ENCODE measurements around the gene CCDC12. TPM values are rescaled to one million over a fixed set of nuclear protein-coding genes. Genes with fewer than 3 reads are reported as not detected.
"Not testable (repeated sequence)": the region's sequence is repeated elsewhere in the genome, so short reads cannot be mapped to it uniquely, and the experiment has no call there.

CCDC12 gene
- total RNA-seq, 2 donors from 2014 or later: 46.7 to 47.8 TPM

GRCh38 chr3:46913644-46914043 lies 62.9 kb downstream of the CCDC12 start:
- H3K36me3 Mint-ChIP-seq (ENCODE audit: low read depth): peaks cover 25% of the 10 kb centered on the region
- H3K4me3 Mint-ChIP-seq: no peak overlapping the region
- peaks cover 15% of the 10 kb centered on the region for H3K9me3 Mint-ChIP-seq
- no peak overlapping the region for H3K27ac Mint-ChIP-seq
- TF ChIP-seq CTCF (conservative IDR thresholded peaks at IDR 0.05): no peak
- Histone ChIP-seq H3K27ac (ENCODE audit: low read depth, low read length) (no peak overlapping the region), H3K27me3 (ENCODE audit: control insufficient read depth, insufficient read depth, low read length, poor library complexity, severe bottlenecking) (no peaks in the 10 kb centered on the region), H3K9me3 (ENCODE audit: control insufficient read depth, low read length) (peaks cover 17% of the 10 kb centered on the region), H3K9ac (ENCODE audit: extremely low read depth, low read length, poor library complexity, severe bottlenecking) (no peak overlapping the region), H3K4me3 (ENCODE audit: low read length) (no peak overlapping the region), H3K4me1 (ENCODE audit: control insufficient read depth, insufficient read depth, low read length) (no peaks in the 10 kb centered on the region), H3K36me3 (ENCODE audit: control insufficient read depth, insufficient read depth, low read length) (peaks cover 30% of the 10 kb centered on the region)
- DNase-seq: no peak
- H3K4me1 Mint-ChIP-seq: no peaks in the 10 kb centered on the region
- 94% methylated on average over 5 to 8 of the region's 8 CpGs for WGBS, 2 experiments (ENCODE audit: insufficient coverage in 1 of 2, insufficient read length in 1 of 2)
- H3K27me3 Mint-ChIP-seq (ENCODE audit: insufficient read depth): no peaks in the 10 kb centered on the region

GRCh38 chr3:46912986-46913385 lies 63.6 kb downstream of the CCDC12 start:
- H3K9ac ChIP-seq (ENCODE audit: extremely low read depth, low read length, poor library complexity, severe bottlenecking): no peak overlapping the region
- peaks cover 10% of the 10 kb centered on the region for H3K9me3 ChIP-seq (ENCODE audit: control insufficient read depth, low read length)
- peaks cover 23% of the 10 kb centered on the region for H3K36me3 ChIP-seq (ENCODE audit: control insufficient read depth, insufficient read depth, low read length)
- Mint-ChIP-seq H3K9me3 (peaks cover 9% of the 10 kb centered on the region), H3K4me1 (no peaks in the 10 kb centered on the region), H3K4me3 (no peak overlapping the region), H3K36me3 (ENCODE audit: low read depth) (peaks cover 18% of the 10 kb centered on the region), H3K27me3 (ENCODE audit: insufficient read depth) (no peaks in the 10 kb centered on the region), H3K27ac (no peak overlapping the region)
- H3K27ac ChIP-seq (ENCODE audit: low read depth, low read length): no peak overlapping the region
- TF ChIP-seq CTCF (conservative IDR thresholded peaks at IDR 0.05): no peak
- H3K27me3 ChIP-seq (ENCODE audit: control insufficient read depth, insufficient read depth, low read length, poor library complexity, severe bottlenecking): no peaks in the 10 kb centered on the region
- H3K4me3 ChIP-seq (ENCODE audit: low read length): no peak overlapping the region
- no peaks in the 10 kb centered on the region for H3K4me1 ChIP-seq (ENCODE audit: control insufficient read depth, insufficient read depth, low read length)
- 90 to 96% methylated on average over 2 to 3 of the region's 3 CpGs for WGBS, 2 experiments (ENCODE audit: insufficient coverage in 1 of 2, insufficient read length in 1 of 2)
- DNase-seq: no peak

GRCh38 chr3:46910914-46911313 lies 65.6 kb downstream of the CCDC12 start:
- not testable (repeated sequence) for H3K27ac ChIP-seq (ENCODE audit: low read depth, low read length); H3K4me1 Mint-ChIP-seq; DNase-seq; H3K4me3 Mint-ChIP-seq; H3K9ac ChIP-seq (ENCODE audit: extremely low read depth, low read length, poor library complexity, severe bottlenecking); H3K4me1 ChIP-seq (ENCODE audit: control insufficient read depth, insufficient read depth, low read length); H3K9me3 Mint-ChIP-seq; H3K27ac Mint-ChIP-seq; H3K27me3 Mint-ChIP-seq (ENCODE audit: insufficient read depth); H3K4me3 ChIP-seq (ENCODE audit: low read length); H3K36me3 ChIP-seq (ENCODE audit: control insufficient read depth, insufficient read depth, low read length); H3K27me3 ChIP-seq (ENCODE audit: control insufficient read depth, insufficient read depth, low read length, poor library complexity, severe bottlenecking); H3K9me3 ChIP-seq (ENCODE audit: control insufficient read depth, low read length); H3K36me3 Mint-ChIP-seq (ENCODE audit: low read depth)
- WGBS, 2 experiments (ENCODE audit: insufficient coverage in 1 of 2, insufficient read length in 1 of 2): 91 to 95% methylated on average over 9 to 10 of the region's 10 CpGs

- Mint-ChIP-seq H3K4me1 (no peaks in the 10 kb centered on the region), H3K27ac (no peak overlapping the region), H3K27me3 (ENCODE audit: insufficient read depth) (no peaks in the 10 kb centered on the region), H3K9me3 (no peaks in the 10 kb centered on the region), H3K4me3 (no peak overlapping the region), H3K36me3 (ENCODE audit: low read depth) (no peaks in the 10 kb centered on the region)
- Histone ChIP-seq H3K27me3 (ENCODE audit: control insufficient read depth, insufficient read depth, low read length, poor library complexity, severe bottlenecking) (no peaks in the 10 kb centered on the region), H3K9ac (ENCODE audit: extremely low read depth, low read length, poor library complexity, severe bottlenecking) (no peak overlapping the region), H3K27ac (ENCODE audit: low read depth, low read length) (no peak overlapping the region), H3K4me3 (ENCODE audit: low read length) (no peak overlapping the region), H3K9me3 (ENCODE audit: control insufficient read depth, low read length) (no peaks in the 10 kb centered on the region), H3K36me3 (ENCODE audit: control insufficient read depth, insufficient read depth, low read length) (peaks cover 2% of the 10 kb centered on the region), H3K4me1 (ENCODE audit: control insufficient read depth, insufficient read depth, low read length) (no peaks in the 10 kb centered on the region)
- WGBS, 2 experiments (ENCODE audit: insufficient coverage in 1 of 2, insufficient read length in 1 of 2): 87 to 90% methylated on average over 3 to 6 of the region's 6 CpGs
- no peak for DNase-seq
- TF ChIP-seq CTCF (conservative IDR thresholded peaks at IDR 0.05): no peak
Measured at GRCh38 chr3:46910166-46910760, 66.3 kb downstream of the CCDC12 start.
